Measurements from ENCODE around the gene EZR. TPM values are rescaled to one million over a fixed set of nuclear protein-coding genes. Genes with fewer than 3 reads are reported as not detected.
A peak's percentile ranks its signal among the peaks of the same experiment; 100 is the strongest.

Gene EZR
- 65.0 TPM for polyA plus RNA-seq (2013, experiment 1 of 2; ENCODE audit: insufficient read length)
- polyA plus RNA-seq (2013, experiment 2 of 2; ENCODE audit: insufficient read length), result 62.7 TPM

- peak; percentile 74 for DNase-seq
Observed at GRCh38 chr6:158819213-158819976, at the start of gene EZR. EZR (minus strand) TSS chr6:158819368; CDS start chr6:158818093, 1,275 bp downstream.

GRCh38 chr6:158868122-158868480 is 48.9 kb upstream of the EZR start:
- no peak for DNase-seq

GRCh38 chr6:158867381-158868121 is 48.4 kb upstream of the EZR start:
- no peak for DNase-seq

- DNase-seq, result no peak
Observed at GRCh38 chr6:158865769-158866168, 46.6 kb upstream of the EZR start.

- DNase-seq, result peak; percentile 80
Observed at GRCh38 chr6:158863646-158864045, 44.5 kb upstream of the EZR start.

GRCh38 chr6:158861686-158862381 is 42.7 kb upstream of the EZR start:
- DNase-seq, result no peak

GRCh38 chr6:158860279-158860865 is 41.2 kb upstream of the EZR start:
- DNase-seq, result no peak

- DNase-seq, result no peak
Observed at GRCh38 chr6:158856261-158856660, 37.1 kb upstream of the EZR start.

GRCh38 chr6:158854214-158855101 is 35.3 kb upstream of the EZR start:
- DNase-seq, result peak; percentile 45

GRCh38 chr6:158853880-158854213 is 34.7 kb upstream of the EZR start:
- no peak for DNase-seq

GRCh38 chr6:158853072-158853879 is 34.1 kb upstream of the EZR start:
- peak; percentile 86 for DNase-seq

- DNase-seq, result no peak
Observed at GRCh38 chr6:158852312-158853071, 33.3 kb upstream of the EZR start.

- DNase-seq, result peak; percentile 49
Observed at GRCh38 chr6:158850807-158851115, 31.6 kb upstream of the EZR start.

GRCh38 chr6:158849899-158850806 is 31.0 kb upstream of the EZR start:
- peak; percentile 96 for DNase-seq

GRCh38 chr6:158848490-158848895 is 29.3 kb upstream of the EZR start:
- DNase-seq, result no peak

GRCh38 chr6:158847786-158848185 is 28.6 kb upstream of the EZR start:
- DNase-seq, result no peak

GRCh38 chr6:158847012-158847529 is 27.9 kb upstream of the EZR start:
- no peak for DNase-seq

- DNase-seq, result no peak
Observed at GRCh38 chr6:158843751-158844683, 24.8 kb upstream of the EZR start.
